ENCODE measurements around the gene ANKRD24. TPM values are rescaled to one million over a fixed set of nuclear protein-coding genes. Genes with fewer than 3 reads are reported as not detected.
"Not testable (repeated sequence)": the region's sequence is repeated elsewhere in the genome, so short reads cannot be mapped to it uniquely, and the experiment has no call there.

ANKRD24 gene
- total and polyA plus RNA-seq, 2 experiments from 2014 or later: 6.2 to 7.4 TPM

DNA sequence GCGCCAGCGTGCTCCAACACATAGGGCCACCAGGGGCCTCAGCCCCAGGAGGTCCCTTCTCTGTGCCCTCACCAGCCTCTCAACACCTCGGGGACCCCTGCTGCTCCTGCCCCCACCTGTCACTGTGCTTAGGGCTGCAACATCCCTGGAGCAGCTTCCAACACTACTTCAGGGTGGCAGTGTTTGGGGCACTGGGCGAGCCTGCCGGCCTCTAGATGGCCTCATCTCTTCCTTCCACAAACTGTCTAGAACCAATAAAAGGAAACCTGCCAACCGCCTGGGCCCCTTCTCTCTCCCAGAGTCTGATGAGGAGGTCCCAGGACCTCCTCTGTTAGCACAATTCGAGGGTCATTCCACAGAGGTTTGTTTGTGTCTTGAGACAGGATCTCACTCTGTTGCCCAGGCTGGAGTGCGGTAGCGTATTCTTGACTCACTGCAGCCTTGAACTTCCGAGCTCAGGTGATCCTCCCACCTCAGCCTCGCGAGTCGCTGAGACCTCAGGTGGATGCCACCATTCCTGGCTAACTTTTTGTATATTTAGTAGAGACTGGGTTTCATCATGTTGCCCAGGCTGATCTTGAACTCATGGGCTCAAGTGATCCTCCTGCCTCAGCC is 86.4 kb downstream of the ANKRD24 start:
- Histone ChIP-seq H3K9me3 (ENCODE audit: low read depth) (no peaks in the 10 kb centered on the region), H3K27me3 (no peaks in the 10 kb centered on the region), H3K36me3 (no peaks in the 10 kb centered on the region), H3K4me3 (no peak overlapping the region), H3K27ac (no peak overlapping the region), H3K4me1 (ENCODE audit: low read depth) (no peaks in the 10 kb centered on the region)
- DNase-seq (ENCODE audit: low read depth in 1 of 2, low spot score in 1 of 2): no peak
- TF ChIP-seq, protein P1, sequence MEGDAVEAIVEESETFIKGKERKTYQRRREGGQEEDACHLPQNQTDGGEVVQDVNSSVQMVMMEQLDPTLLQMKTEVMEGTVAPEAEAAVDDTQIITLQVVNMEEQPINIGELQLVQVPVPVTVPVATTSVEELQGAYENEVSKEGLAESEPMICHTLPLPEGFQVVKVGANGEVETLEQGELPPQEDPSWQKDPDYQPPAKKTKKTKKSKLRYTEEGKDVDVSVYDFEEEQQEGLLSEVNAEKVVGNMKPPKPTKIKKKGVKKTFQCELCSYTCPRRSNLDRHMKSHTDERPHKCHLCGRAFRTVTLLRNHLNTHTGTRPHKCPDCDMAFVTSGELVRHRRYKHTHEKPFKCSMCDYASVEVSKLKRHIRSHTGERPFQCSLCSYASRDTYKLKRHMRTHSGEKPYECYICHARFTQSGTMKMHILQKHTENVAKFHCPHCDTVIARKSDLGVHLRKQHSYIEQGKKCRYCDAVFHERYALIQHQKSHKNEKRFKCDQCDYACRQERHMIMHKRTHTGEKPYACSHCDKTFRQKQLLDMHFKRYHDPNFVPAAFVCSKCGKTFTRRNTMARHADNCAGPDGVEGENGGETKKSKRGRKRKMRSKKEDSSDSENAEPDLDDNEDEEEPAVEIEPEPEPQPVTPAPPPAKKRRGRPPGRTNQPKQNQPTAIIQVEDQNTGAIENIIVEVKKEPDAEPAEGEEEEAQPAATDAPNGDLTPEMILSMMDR (IDR thresholded peaks at IDR 0.05; ENCODE audit: low read depth, low read length): no peak

DNA sequence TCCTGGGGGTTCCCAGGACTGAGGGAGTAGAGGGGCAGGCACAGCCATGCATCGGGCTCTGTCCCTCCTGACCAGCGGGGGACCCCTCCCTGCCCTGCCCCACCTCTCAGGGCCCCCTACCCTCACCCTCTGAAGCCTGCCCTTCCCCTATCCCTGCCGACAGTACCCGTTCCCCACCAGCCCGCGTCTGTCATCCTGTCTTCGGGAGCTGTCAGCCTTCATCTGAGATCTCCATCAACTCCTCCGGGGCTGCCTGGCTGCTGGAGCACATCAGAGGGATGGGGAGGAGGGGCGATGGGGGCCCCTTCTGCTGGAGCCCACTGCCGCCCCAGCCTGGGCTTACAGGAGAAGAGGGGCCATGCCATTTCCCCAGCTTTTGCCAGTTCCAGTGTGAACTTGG is 90.4 kb downstream of the ANKRD24 start:
- Histone ChIP-seq H3K4me3 (no peak overlapping the region), H3K9me3 (ENCODE audit: low read depth) (no peaks in the 10 kb centered on the region), H3K4me1 (ENCODE audit: low read depth) (peaks cover 9% of the 10 kb centered on the region), H3K27ac (peak overlapping the region; percentile 55), H3K36me3 (no peaks in the 10 kb centered on the region), H3K27me3 (no peaks in the 10 kb centered on the region)
- no peak for DNase-seq (ENCODE audit: low read depth in 1 of 2, low spot score in 1 of 2)
- TF ChIP-seq, protein P1 (IDR thresholded peaks at IDR 0.05; ENCODE audit: low read depth, low read length): no peak

DNA sequence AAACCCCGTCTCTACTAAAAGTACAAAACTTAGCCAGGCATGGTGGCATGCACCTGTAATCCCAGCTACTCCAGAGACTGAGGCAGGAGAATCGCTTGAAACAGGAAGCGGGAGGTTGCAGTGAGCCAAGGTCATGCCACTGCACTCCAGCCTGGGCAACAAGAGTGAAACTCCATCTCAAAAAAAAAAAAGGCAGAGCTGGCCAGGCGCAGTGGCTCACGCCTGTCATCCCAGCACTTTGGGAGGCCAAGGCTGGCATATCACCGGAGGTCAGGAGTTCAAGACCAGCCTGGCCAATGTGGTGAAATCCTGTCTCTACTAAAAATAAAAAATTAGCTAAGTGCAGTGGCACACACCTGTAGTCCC is 91.8 kb downstream of the ANKRD24 start:
- H3K4me1 ChIP-seq (ENCODE audit: low read depth): peaks cover 16% of the 10 kb centered on the region
- DNase-seq (ENCODE audit: low read depth in 1 of 2, low spot score in 1 of 2); H3K27me3 ChIP-seq; H3K9me3 ChIP-seq (ENCODE audit: low read depth); H3K36me3 ChIP-seq; H3K4me3 ChIP-seq; H3K27ac ChIP-seq: not testable (repeated sequence)

Other genes with a start within 250 kb of the ANKRD24 start
- 32.9 and 46.5 TPM in 2 replicates for gene NMRK2, start 249.6 kb upstream of the ANKRD24 start, total RNA-seq
- gene NMRK2, start 249.6 kb upstream of the ANKRD24 start, polyA plus RNA-seq: 34.3 and 39.4 TPM in 2 replicates
- gene DAPK3, start 211.6 kb upstream of the ANKRD24 start, total RNA-seq: 133 and 157 TPM in 2 replicates
- 72.1 and 90.2 TPM in 2 replicates for gene DAPK3, start 211.6 kb upstream of the ANKRD24 start, polyA plus RNA-seq
- 2,213 and 2,849 TPM in 2 replicates for gene EEF2, start 197.2 kb upstream of the ANKRD24 start, total RNA-seq
- 316 and 530 TPM in 2 replicates for gene EEF2, start 197.2 kb upstream of the ANKRD24 start, polyA plus RNA-seq
- gene PIAS4, start 175.0 kb upstream of the ANKRD24 start, total RNA-seq: 32.6 and 35.4 TPM in 2 replicates
- 9.6 and 11.3 TPM in 2 replicates for gene PIAS4, start 175.0 kb upstream of the ANKRD24 start, polyA plus RNA-seq
- gene ZBTB7A, start 115.8 kb upstream of the ANKRD24 start, total RNA-seq: 14.6 and 20.5 TPM in 2 replicates
- gene ZBTB7A, start 115.8 kb upstream of the ANKRD24 start, polyA plus RNA-seq: 17.2 and 18.6 TPM in 2 replicates
- 220 and 240 TPM in 2 replicates for gene MAP2K2, start 58.6 kb upstream of the ANKRD24 start, total RNA-seq
- gene MAP2K2, start 58.6 kb upstream of the ANKRD24 start, polyA plus RNA-seq: 217 and 219 TPM in 2 replicates
- not detected in 2 replicates for gene CREB3L3, start 29.1 kb upstream of the ANKRD24 start, total RNA-seq
- not detected in 2 replicates for gene CREB3L3, start 29.1 kb upstream of the ANKRD24 start, polyA plus RNA-seq
- gene SIRT6, start 126 bp upstream of the ANKRD24 start, total RNA-seq: 29.5 and 34.2 TPM in 2 replicates
- 8.8 and 11.3 TPM in 2 replicates for gene SIRT6, start 126 bp upstream of the ANKRD24 start, polyA plus RNA-seq
- gene EBI3, start 46.8 kb downstream of the ANKRD24 start, total RNA-seq: not detected in 2 replicates
- gene EBI3, start 46.8 kb downstream of the ANKRD24 start, polyA plus RNA-seq: 0.44 TPM in 1 of 2 replicates, not detected in the other
- gene YJU2, start 64.4 kb downstream of the ANKRD24 start, total RNA-seq: 27.5 and 30.4 TPM in 2 replicates
- gene YJU2, start 64.4 kb downstream of the ANKRD24 start, polyA plus RNA-seq: 19.1 and 24.7 TPM in 2 replicates
- gene SHD, start 96.6 kb downstream of the ANKRD24 start, total RNA-seq: 78.4 and 144 TPM in 2 replicates
- gene SHD, start 96.6 kb downstream of the ANKRD24 start, polyA plus RNA-seq: 93.2 and 129 TPM in 2 replicates
- 0.92 and 2.5 TPM in 2 replicates for gene TMIGD2, start 119.7 kb downstream of the ANKRD24 start, total RNA-seq
- gene TMIGD2, start 119.7 kb downstream of the ANKRD24 start, polyA plus RNA-seq: 0.84 and 2.9 TPM in 2 replicates
- 16.3 and 24.7 TPM in 2 replicates for gene FSD1, start 121.9 kb downstream of the ANKRD24 start, total RNA-seq
- 18.5 and 23.2 TPM in 2 replicates for gene FSD1, start 121.9 kb downstream of the ANKRD24 start, polyA plus RNA-seq
- 12.3 and 18.0 TPM in 2 replicates for gene STAP2, start 156.1 kb downstream of the ANKRD24 start, total RNA-seq
- gene STAP2, start 156.1 kb downstream of the ANKRD24 start, polyA plus RNA-seq: 18.7 and 20.3 TPM in 2 replicates
- gene MPND, start 160.9 kb downstream of the ANKRD24 start, total RNA-seq: 14.4 and 19.8 TPM in 2 replicates
- 19.2 and 24.3 TPM in 2 replicates for gene MPND, start 160.9 kb downstream of the ANKRD24 start, polyA plus RNA-seq
- gene SH3GL1, start 217.9 kb downstream of the ANKRD24 start, total RNA-seq: 87.2 and 97.9 TPM in 2 replicates
- 92.6 and 92.8 TPM in 2 replicates for gene SH3GL1, start 217.9 kb downstream of the ANKRD24 start, polyA plus RNA-seq
- gene CHAF1A, start 220.0 kb downstream of the ANKRD24 start, total RNA-seq: 15.3 and 20.0 TPM in 2 replicates
- gene CHAF1A, start 220.0 kb downstream of the ANKRD24 start, polyA plus RNA-seq: 19.7 and 38.9 TPM in 2 replicates

Measured in cardiac muscle cell (in vitro differentiated cells and primary cell).